K562 treated with DMSO at 1 percent for 48 hours (cell line): ENCODE results near the gene KLK7. TPM values are rescaled to one million over a fixed set of nuclear protein-coding genes. Genes with fewer than 3 reads are reported as not detected.

Source experiments
- total RNA-seq: library from RNA; unstranded; fragments of 300-600 nt; gene quantifications from 2 replicates; pipeline ENCODE4 v1.2.3, GENCODE V29; 2022; ENCODE audit warnings: low replicate concordance; ENCODE audit errors: extremely low read depth

Gene KLK7
- total RNA-seq = not detected in 2 replicates

DNA sequence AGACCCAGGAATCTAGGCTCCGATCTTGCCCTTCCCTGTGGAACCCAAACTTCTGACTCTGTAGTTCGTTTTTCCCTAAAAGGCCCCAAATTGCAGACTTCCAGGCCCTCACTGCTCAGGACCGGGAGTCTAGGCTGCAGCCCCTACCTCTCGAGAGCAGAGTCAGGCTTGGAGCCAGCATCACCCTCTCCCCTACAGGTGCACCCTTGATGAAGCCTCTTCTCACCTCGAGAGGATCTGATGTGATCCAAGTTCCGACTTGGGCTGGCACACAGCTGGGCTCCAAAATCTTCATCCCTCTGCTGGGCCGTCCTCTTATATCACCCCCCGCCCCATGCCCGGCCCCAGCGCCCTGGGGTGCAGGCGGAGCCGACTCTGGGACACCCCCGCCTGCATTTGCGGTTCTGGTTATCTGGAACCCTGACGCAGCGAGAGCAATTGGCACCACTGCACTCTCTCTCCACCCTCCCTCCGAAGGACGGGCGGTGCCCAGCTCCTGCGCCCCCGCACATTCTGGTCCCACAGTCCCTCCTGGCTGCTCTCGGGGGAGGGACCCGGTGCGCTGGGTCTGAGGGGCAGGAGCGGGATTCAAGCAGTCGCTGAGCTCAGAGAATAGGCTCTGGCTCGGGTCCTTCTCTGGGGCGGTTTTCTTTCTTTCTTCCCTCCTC, at the start of gene KLK7:
Gene KLK7 (minus strand): TSS at position 293 of the 668 bp plus-strand sequence. CDS start 1,518 bp downstream, outside the sequence.

DNA sequence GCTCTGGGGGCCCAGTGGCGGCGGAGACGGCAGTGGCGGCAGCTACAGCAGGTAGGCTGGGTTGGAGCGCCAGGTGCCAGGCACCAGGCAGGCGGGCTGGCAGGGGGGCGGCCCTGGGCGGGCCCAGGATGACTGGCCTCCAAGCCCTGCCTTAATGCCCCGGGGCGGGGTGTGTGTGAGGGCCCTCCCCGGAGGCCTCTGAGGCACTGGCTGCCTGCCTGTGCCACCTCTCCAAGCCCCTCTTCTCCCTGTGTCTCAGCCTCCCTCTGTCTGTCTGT, 42.8 kb upstream of the KLK7 start, which contains the start of gene KLK11:
Gene KLK11 (minus strand): TSS at position 63 of the 278 bp plus-strand sequence. CDS start 985 bp downstream, outside the sequence.

DNA sequence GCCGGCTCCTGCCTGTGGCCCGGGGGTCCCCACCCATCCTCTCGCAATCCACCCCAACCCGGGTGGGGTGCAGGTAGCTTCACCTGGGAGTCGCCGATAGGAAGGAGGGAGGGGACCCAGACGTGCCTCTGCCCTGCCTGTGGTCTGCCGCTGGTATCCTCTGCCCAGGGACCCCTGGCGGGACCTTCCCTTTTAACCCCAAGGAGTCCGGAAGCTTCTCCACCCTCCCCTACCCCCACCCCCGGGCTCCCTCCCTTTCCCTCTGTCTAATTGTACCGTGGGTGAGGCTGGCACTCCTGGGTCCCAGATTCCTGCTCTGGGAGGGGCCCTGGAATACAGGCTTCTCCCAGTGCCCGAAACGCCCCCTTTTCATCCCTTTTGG, 35.8 kb upstream of the KLK7 start, which contains the start of gene KLK10:
Gene KLK10 (minus strand): TSS at position 166 of the 382 bp plus-strand sequence. CDS start 579 bp downstream, outside the sequence.

DNA sequence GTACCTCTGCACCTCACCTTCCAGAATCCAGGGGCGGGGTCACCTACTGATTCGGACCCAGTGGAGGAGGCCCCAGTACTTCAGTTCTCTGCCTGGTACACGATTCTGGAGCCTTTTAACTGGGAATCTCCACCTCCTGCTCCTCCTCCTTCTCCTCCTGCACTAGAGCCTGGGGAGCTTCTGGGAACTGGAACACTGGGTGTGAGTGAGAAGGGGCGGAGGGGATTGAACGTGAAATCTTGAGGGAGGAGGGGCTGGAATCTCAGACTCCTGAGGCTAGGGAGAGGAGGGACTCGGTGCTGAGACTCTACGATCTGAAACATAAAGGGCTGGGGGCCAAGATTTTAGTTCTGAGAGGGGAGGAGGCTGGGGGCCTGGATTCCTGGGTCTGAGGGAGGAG, 17.8 kb upstream of the KLK7 start, which contains the start of gene KLK8:
Gene KLK8 (minus strand): TSS at position 90 of the 400 bp plus-strand sequence. CDS start 437 bp downstream, outside the sequence.

DNA sequence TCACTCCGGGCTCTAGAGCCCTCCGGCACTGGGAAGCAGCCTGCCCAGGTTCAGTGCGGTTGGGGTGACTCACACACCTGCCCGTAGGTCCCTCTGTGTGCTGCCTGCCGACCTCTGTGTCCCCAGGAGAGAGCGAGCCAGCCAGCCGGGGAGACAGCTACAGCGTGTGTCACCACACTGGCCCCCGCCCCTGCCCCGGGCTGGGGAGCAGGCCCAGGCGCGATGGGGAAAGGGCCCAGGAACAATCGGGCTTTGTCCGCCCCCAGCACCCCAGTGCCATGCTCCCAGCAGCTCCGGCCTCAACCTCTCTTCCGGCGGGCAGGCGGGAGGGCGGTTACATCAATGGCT, 14.3 kb downstream of the KLK7 start, which contains the start of gene KLK6:
Gene KLK6 (minus strand): TSS at position 179 of the 348 bp plus-strand sequence. CDS start 1,487 bp downstream, outside the sequence.

DNA sequence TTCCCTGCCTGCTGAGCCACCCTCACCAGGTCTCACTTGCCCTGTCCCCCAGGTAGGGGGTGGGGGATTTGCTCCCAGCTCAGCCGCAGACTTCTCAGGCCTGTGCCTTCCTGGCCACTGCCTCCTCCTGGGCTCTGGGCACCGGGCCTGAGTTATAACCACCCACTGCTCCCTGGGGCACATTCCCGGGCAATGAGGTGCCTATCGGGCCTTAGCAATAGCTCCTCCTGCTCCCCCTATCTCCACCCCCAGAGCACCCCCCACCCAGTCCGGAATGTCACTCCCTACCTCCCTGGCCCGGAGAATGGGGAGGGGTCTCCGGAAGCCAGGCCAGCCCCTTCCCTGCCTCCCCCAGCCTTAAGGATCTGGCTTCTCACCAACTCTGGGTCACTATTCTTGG, 30.8 kb downstream of the KLK7 start, which contains the start of gene KLK5:
Gene KLK5 (minus strand): TSS at position 129 of the 400 bp plus-strand sequence. CDS start 381 bp downstream, outside the sequence.

Other genes with a start within 250 kb of the KLK7 start
- not detected in 2 replicates for gene GPR32, start 213.5 kb downstream of the KLK7 start, total RNA-seq
- gene ACP4, start 193.5 kb downstream of the KLK7 start, total RNA-seq = not detected in 2 replicates
- gene KLK1, start 160.1 kb downstream of the KLK7 start, total RNA-seq = not detected in 2 replicates
- not detected in 2 replicates for gene KLK15, start 150.3 kb downstream of the KLK7 start, total RNA-seq
- gene KLK3, start 129.0 kb downstream of the KLK7 start, total RNA-seq = not detected in 2 replicates
- not detected in 2 replicates for gene KLK2, start 110.5 kb downstream of the KLK7 start, total RNA-seq
- not detected in 2 replicates for gene KLK4, start 72.5 kb downstream of the KLK7 start, total RNA-seq
- gene KLK5, start 30.9 kb downstream of the KLK7 start, total RNA-seq = not detected in 2 replicates
- not detected in 2 replicates for gene KLK6, start 14.3 kb downstream of the KLK7 start, total RNA-seq
- not detected in 2 replicates for gene KLK8, start 17.7 kb upstream of the KLK7 start, total RNA-seq
- gene KLK10, start 35.8 kb upstream of the KLK7 start, total RNA-seq = not detected in 2 replicates
- gene KLK11, start 42.7 kb upstream of the KLK7 start, total RNA-seq = not detected in 2 replicates
- gene KLK12, start 51.1 kb upstream of the KLK7 start, total RNA-seq = not detected in 2 replicates
- gene KLK13, start 81.2 kb upstream of the KLK7 start, total RNA-seq = not detected in 2 replicates
- not detected in 2 replicates for gene KLK14, start 99.0 kb upstream of the KLK7 start, total RNA-seq
- gene CTU1, start 124.5 kb upstream of the KLK7 start, total RNA-seq = not detected in 2 replicates
- gene SIGLEC9, start 141.0 kb upstream of the KLK7 start, total RNA-seq = not detected in 2 replicates
- not detected in 2 replicates for gene SIGLEC7, start 158.4 kb upstream of the KLK7 start, total RNA-seq
- gene CD33, start 241.2 kb upstream of the KLK7 start, total RNA-seq = not detected in 2 replicates